DND-41 (cell line): ENCODE results near the gene PTPN21.

Experiments
- EZH2 ChIP-seq: IDR thresholded peaks from 3 replicates; pipeline ENCODE4 v1.6.1; 2012; ENCODE audit warnings: borderline replicate concordance, low read depth, mild to moderate bottlenecking, moderate library complexity, low read length, inconsistent platforms; ENCODE audit not compliant: severe bottlenecking
- TF ChIP-seq, protein P1 (sequence below): IDR thresholded peaks from 2 replicates; pipeline ENCODE4 v1.5.1; 2012; ENCODE audit warnings: borderline replicate concordance, low read length, moderate library complexity, mild to moderate bottlenecking; ENCODE audit not compliant: poor library complexity, severe bottlenecking; ENCODE audit errors: extremely low read depth

DNA sequence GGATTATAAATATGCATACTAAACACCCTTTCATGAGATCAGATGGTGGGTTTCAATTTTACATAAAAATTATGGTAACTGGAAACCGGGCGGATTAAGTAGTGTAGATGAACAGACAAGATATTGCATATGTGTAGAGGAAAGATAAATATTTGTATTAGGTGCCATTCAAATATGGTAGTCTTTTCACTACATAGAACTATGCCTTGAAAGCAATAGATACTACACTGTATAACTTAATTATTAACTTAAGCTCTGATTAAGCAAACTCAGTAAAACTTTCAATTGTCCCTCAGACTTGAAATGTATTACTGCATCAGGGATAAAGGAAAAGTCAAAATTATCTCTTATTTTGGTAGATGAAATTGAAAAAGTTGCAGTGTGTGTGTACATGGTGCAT lies 1.9 kb downstream of the PTPN21 start:
- TF ChIP-seq, protein P1, sequence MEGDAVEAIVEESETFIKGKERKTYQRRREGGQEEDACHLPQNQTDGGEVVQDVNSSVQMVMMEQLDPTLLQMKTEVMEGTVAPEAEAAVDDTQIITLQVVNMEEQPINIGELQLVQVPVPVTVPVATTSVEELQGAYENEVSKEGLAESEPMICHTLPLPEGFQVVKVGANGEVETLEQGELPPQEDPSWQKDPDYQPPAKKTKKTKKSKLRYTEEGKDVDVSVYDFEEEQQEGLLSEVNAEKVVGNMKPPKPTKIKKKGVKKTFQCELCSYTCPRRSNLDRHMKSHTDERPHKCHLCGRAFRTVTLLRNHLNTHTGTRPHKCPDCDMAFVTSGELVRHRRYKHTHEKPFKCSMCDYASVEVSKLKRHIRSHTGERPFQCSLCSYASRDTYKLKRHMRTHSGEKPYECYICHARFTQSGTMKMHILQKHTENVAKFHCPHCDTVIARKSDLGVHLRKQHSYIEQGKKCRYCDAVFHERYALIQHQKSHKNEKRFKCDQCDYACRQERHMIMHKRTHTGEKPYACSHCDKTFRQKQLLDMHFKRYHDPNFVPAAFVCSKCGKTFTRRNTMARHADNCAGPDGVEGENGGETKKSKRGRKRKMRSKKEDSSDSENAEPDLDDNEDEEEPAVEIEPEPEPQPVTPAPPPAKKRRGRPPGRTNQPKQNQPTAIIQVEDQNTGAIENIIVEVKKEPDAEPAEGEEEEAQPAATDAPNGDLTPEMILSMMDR: no peak
- no peak for TF ChIP-seq EZH2
